Measurements from ENCODE around the gene NFKB2.

NFKB2 gene

GRCh38 chr10:102395400-102396316 lies at the start of gene NFKB2:
NFKB2 (plus strand) TSS chr10:102395705; CDS start chr10:102395960, 255 bp downstream.
- peak; percentile 85 to 87 for DNase-seq (ENCODE audit: low read depth in 2 of 2)

- no peak for DNase-seq (ENCODE audit: low read depth in 2 of 2)
Measured at GRCh38 chr10:102347236-102347828, 48.2 kb upstream of the NFKB2 start.

- peak; percentile 38 to 56 for DNase-seq (ENCODE audit: low read depth in 2 of 2)
Measured at GRCh38 chr10:102352066-102352715, 43.3 kb upstream of the NFKB2 start.

DNA sequence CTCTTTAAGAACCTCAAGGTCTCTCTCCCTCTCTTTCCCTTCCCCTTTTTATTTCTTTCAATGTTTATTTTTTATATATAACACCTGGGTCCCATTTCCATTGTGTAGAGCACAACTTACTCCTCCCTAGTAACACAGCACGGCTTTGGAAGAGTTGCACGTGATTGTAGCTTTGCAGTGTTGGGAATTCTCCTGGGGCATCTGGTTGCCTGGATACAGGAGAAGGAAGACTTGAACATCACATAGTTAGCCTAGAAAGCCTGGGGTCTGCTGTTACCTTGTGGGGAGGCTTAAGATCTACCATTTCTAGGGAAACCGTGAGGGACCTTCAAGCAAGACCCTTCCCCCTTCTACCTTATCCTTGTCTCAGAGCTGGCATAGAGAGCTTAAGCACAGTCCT lies 41.1 kb upstream of the NFKB2 start:
- DNase-seq (ENCODE audit: low read depth in 2 of 2): no peak

DNA sequence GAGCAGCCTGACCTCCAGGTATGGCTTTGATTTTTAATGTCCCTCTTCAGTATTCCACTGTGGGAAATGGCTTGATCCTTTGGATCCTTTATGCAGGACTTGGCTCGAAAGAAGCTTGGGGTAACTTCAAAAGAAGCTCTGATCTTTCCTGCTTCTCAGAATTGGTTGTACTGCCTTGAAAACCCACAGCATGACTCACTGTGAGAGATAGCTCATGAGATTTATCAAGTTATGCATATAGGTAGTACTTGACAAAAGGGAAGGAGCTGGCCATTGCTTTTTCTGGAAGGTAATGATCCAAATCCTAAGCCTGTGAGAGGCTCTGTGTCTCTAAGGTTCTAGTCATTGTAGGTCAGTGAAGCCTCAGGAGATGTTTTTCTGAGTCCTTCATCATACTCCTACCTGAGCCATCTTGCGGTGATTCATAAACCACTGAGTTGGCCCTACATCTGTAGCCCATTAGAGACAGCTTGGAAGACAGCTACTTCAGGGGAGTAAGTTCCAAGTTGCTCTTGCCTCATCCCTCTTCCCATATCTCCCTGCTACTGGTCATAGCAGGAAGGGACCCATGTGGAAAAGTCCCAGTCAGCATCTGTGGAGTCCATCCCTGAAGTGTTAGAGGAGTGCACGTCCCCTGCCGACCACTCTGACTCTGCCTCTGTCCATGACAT lies 36.7 kb upstream of the NFKB2 start:
- DNase-seq (ENCODE audit: low read depth in 2 of 2): no peak

- DNase-seq (ENCODE audit: low read depth in 2 of 2): no peak
Measured at GRCh38 chr10:102367441-102367840, 28.1 kb upstream of the NFKB2 start.

DNA sequence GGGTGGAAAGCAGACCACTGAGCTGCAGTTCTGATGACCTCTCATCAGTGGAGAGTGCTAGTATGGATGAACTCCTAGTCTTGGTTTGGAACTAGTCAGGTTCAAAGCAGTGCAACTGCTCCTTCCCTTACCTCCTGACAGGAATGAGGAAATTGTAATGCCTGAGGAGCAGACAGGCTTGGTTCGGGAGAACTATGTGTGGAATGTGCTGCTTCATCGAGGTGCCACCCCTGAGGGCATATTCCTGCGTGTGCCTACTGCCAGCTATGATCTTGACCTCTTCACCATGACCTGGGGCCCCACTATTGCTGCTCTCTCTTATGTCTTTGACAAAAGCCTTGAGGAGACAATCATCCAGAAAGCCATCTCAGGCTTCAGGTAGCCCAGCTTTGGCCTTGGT lies 27.4 kb upstream of the NFKB2 start:
- DNase-seq (ENCODE audit: low read depth in 2 of 2): no peak

DNA sequence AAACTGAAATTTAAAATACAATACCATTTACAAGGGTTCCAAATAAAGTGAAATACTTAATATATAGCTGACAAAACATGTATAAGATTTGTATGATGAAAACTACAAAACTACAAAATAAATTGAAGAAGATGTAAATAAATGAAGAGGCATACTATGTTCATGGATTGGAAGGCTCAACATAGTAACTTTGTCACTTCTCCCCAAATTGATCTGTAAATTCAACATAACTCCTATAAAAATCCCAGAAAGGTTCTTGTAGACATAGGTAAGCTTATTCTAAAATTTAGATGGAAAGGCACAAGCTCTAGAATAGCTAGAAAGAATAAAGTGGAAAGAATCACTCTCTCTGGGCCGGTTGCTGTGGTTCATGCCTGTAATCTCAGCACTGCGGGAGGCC lies 24.2 kb upstream of the NFKB2 start:
- DNase-seq (ENCODE audit: low read depth in 2 of 2): no peak

DNA sequence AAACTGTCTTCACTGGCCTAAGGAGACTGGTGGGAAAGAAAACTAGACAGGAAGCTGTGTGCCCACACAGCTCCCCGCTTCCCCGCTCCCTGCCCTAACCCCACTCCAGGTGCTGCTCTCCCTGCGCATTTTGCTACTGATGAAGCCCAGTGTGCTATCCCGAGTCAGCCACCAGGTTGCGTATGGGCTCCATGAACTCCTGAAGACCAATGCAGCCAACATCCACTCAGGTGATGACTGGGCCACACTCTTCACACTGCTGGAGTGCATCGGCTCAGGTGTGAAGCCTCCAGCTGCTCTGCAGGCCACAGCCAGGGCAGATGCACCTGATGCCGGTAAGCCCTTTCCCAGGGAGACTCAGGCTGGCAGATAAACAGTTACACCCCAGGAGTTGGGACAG lies 20.3 kb upstream of the NFKB2 start:
- DNase-seq (ENCODE audit: low read depth in 2 of 2): no peak

DNA sequence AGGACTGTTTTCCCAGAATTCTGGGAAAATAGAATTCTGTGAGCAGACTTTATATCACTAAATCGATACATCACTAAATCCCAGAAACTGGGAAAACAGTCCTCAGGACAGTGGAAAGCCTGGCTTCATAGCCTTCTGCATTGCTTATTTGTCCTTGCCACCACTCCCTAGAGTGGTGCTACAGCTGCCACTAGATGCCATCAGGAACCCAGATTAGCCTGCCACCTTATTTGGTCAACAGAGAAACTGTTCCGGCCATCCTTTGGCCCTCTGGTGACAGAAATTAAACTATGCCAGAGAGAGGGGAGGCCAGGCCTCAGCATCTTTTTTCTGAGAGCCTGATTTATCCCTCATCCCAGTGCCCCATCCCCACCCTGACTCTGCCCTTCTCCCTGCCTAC lies 19.6 kb upstream of the NFKB2 start:
- no peak for DNase-seq (ENCODE audit: low read depth in 2 of 2)

DNA sequence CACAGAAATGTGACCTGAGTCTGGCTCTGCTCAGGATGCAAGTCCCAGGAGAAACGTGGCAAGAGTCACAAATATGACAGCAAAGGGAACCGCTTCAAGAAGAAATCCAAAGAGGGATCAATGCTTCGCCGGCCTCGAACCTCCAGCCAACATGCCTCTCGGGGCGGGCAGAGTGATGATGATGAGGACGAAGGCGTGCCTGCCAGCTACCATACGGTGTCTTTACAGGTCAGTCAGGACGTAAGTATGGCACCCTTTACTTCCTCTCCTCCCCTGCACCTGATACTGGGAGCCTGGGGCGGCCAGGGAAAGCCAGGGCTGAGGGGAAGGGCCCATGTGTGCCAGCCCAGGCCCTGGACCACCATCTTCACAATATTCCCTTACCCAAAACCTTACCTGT lies 18.6 kb upstream of the NFKB2 start:
- DNase-seq (ENCODE audit: low read depth in 2 of 2): no peak

DNA sequence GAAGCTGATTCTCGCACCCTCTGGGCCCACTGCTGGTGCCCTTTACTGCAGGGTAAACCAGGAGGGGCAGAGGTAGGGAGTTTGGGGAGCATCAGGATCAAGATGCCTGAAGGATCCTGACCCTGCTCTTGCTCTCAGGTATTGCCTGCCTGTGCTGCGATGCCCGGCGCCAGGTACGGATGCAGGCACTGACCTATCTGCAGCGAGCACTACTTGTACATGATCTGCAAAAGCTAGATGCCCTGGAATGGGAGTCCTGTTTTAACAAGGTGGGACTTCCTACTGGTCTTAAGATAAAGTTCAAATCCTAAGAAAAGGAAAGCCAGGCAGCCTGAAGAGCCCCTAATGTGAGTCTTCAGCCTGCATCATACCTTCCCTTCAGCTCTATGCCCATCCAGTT lies 16.1 kb upstream of the NFKB2 start:
- no peak for DNase-seq (ENCODE audit: low read depth in 2 of 2)

DNA sequence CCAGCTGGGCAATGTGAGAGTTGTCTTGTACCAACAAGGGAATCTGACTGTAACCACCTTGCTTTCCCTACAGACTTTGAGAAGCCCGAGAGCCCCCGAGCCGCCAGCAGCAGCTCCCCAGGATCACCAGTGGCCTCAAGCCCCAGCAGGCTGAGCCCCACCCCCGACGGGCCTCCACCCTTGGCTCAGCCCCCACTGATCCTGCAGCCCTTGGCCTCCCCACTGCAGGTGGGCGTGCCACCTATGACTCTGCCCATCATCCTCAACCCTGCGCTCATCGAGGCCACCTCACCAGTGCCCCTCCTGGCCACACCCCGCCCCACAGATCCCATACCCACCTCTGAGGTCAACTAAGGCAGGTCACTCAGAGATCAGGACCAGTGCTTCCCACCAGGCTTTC lies 13.5 kb upstream of the NFKB2 start:
- DNase-seq (ENCODE audit: low read depth in 2 of 2): no peak

DNA sequence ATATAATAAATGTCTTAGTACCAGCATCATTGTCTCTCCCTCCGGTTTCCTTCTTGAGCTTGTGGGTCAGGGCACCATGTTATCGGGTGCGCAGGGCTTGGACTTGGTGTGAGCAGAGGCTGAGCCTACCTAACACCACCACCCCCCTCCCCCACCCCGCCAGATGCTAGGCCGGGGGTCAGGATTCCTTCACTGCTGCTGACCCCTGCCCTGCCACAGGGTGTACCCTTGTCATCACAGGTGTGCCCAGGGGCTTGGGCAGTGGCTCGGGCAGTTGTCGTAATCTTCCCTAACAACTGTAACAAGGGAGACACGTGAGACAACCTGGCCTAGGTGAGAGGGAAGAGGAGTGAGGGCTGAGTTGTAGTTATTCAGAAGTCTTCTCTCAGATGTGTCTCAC lies 12.6 kb upstream of the NFKB2 start:
- no peak for DNase-seq (ENCODE audit: low read depth in 2 of 2)

- no peak for DNase-seq (ENCODE audit: low read depth in 2 of 2)
Measured at GRCh38 chr10:102384053-102384452, 11.5 kb upstream of the NFKB2 start.

GRCh38 chr10:102384606-102385429 lies 10.7 kb upstream of the NFKB2 start:
- DNase-seq (ENCODE audit: low read depth in 2 of 2): no peak

DNA sequence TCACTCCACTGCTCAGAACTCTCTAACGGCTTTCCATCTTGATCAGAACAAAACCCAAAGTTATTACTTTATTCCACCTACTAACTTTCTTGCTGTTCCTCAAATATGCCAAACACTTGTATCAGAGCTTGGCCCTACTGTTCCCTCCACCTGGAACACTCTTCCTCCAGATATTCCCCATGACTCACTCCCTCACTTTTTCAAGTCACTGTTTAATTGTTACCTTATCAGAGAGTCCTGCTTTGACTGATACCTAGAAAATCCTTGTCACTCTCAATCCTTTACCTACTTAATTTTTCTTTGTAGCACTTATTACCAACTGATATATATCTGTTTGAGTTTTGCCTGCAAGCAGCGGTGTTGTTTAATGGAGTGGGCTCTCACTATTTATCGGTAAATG lies 5.6 kb upstream of the NFKB2 start:
- no peak for DNase-seq (ENCODE audit: low read depth in 2 of 2)

DNA sequence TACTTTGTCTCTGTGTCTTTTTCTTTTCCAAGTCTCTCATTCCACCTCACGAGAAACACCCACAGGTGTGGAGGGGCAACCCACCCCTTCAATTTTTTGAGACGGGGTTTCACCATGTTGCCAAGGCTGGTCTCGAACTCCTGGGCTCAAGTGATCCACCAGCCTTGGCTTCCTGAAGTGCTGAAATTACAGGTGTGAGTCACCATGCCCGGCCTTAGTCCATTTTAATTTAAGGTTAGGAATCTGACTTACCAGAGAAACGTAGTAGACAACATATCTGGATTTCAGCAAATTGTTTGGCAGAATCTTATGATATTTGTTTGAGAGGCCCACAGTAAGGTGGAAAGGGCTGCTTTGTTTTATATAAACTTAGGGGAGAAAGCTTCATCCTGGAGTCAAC lies 3.2 kb upstream of the NFKB2 start:
- DNase-seq (ENCODE audit: low read depth in 2 of 2): no peak

GRCh38 chr10:102393411-102394078 lies 2.0 kb upstream of the NFKB2 start:
- DNase-seq (ENCODE audit: low read depth in 2 of 2): no peak

DNA sequence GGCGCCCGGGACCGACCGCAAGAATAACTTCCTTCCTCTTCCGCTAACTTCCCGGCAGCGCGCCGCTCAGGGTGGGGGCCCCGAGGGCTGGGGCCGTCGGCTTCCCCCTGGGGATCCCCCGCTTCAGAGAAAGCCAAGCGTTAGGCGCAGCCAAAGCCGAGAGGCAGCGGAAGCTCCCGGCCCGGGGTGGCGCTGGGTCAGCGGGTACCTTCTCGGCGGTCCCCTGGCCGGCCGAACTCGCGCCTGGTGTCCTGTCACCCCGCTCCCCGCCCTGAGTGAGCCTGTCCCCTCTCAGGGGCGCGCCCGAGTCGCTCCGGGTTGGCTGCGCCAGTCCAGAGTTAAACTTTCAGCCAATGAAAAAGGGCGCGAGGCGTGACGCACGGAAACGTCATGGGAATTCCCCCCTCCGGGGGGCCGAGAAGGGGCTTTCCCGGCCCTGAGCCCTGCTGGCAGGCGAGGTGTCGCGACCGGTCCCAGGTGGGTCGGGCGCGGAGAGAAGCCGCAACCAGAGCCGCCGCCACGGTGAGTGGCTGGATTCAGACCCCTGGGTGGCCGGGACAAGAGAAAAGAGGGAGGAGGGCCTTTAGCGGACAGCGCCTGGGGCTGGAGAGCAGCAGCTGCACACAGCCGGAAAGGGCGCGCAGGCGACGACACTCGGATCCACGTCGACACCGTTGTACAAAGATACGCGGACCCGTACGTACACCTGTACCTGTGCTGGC lies 1.3 kb upstream of the NFKB2 start:
- DNase-seq (ENCODE audit: low read depth in 2 of 2): peak; percentile 97 to 98

Data from stimulated activated CD8-positive, alpha-beta memory T cell treated with anti-CD3 and anti-CD28 coated beads, Interleukin-2, amount 100 ng/mL, for 48 hours (primary cell).